ENCODE results near the gene CFAP206. TPM values are rescaled to one million over a fixed set of nuclear protein-coding genes. Genes with fewer than 3 reads are reported as not detected.

Gene CFAP206
- total RNA-seq, 1 donor from 2014 or later, result 0.09 TPM

DNA sequence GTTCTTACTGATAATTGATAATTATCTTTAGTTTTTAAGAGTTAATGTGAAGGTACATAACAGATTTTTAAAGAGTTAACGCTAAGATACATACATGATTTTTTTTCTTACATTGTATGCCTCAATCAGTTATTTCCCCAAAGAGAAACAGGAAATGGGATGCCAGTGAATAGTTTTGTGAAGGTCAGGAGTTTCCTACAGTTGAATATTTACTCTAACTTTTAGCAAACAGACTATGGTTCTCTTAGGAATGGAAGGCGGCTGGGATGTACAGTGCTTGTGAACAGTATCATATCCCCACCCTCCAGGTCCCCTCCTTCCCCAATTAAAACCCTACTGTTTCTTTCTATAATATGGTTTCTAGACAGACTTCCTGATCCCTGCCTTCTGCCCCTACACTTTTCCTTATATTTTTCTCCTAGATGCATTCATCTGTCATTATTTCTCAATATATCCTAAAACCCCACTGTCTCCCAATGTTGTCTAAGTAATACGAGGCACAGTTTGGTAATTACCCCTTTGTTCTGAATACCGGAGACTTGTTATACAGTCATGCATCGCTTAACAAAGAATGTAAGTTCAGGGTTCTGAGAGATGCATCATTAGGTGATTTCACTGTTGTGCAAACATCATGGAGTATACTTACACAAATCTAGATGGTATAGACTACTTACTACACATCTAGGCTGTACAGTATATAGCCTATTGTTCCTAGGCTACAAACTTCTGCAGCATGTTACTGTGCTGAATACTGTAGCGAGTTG lies 94.2 kb downstream of the CFAP206 start:
- intact Hi-C loops (cut with micrococcal nuclease), result no loop called here
- ChIA-PET POLR2A (no interaction called here), CTCF (no interaction called here)
- Mint-ChIP-seq H3K9me3 (no peaks in the 10 kb centered on the region), H3K4me3 (no peak overlapping the region), H3K27me3 (no peaks in the 10 kb centered on the region), H3K4me1 (no peaks in the 10 kb centered on the region), H3K27ac (no peak overlapping the region), H3K36me3 (ENCODE audit: low read depth) (peaks cover 56% of the 10 kb centered on the region)
- TF ChIP-seq CTCF (IDR thresholded peaks at IDR 0.05), result no peak
- DNase-seq (no peak), ATAC-seq (ENCODE audit: low read depth) (no peak)

- peaks cover 67% of the 10 kb centered on the region for H3K36me3 Mint-ChIP-seq (ENCODE audit: low read depth)
- CTCF ChIA-PET, result interaction anchor here (1.0 kb wide), 1 partner anchor 365 kb away, joined by 3 read pairs; no protein-coding TSS in a partner anchor
- no peak for ATAC-seq (ENCODE audit: low read depth)
- POLR2A ChIA-PET, result no interaction called here
- H3K27me3 Mint-ChIP-seq, result no peaks in the 10 kb centered on the region
- no peak overlapping the region for H3K4me3 Mint-ChIP-seq
- no peak for DNase-seq
- intact Hi-C loops (cut with micrococcal nuclease), result no loop called here
- no peak overlapping the region for H3K27ac Mint-ChIP-seq
- no peaks in the 10 kb centered on the region for H3K9me3 Mint-ChIP-seq
- H3K4me1 Mint-ChIP-seq, result no peaks in the 10 kb centered on the region
- TF ChIP-seq CTCF (IDR thresholded peaks at IDR 0.05), result no peak
Measured at GRCh38 chr6:87504441-87504840, 96.7 kb downstream of the CFAP206 start.

Other genes with a start within 250 kb of the CFAP206 start
- 11.1 and 14.4 TPM in 2 replicates for gene SMIM8, start 85.4 kb upstream of the CFAP206 start, total RNA-seq
- gene GJB7, start 78.7 kb upstream of the CFAP206 start, total RNA-seq, result not detected in 2 replicates
- 5.7 and 6.8 TPM in 2 replicates for gene C6orf163, start 63.2 kb upstream of the CFAP206 start, total RNA-seq
- 7.5 and 8.7 TPM in 2 replicates for gene SLC35A1, start 65.0 kb downstream of the CFAP206 start, total RNA-seq
- gene RARS2, start 182.0 kb downstream of the CFAP206 start, total RNA-seq, result 24.8 and 27.0 TPM in 2 replicates
- 24.6 and 27.7 TPM in 2 replicates for gene ORC3, start 182.2 kb downstream of the CFAP206 start, total RNA-seq

Data from activated B cell treated with CpG ODN at 0.5 μM for 24 hours (primary cell).